Astrocyte (in vitro differentiated cells and primary cell): ENCODE measurements around the gene HTR2B. TPM values are rescaled to one million over a fixed set of nuclear protein-coding genes. Genes with fewer than 3 reads are reported as not detected.

Source experiments
- DNase-seq: peaks from one replicate; pipeline ENCODE4 v3.0.0-alpha.2; 2010; ENCODE audit warnings: low read depth
- FAIRE-seq: peaks from 2 replicates; lab custom pipeline; 2011; peaks lifted over from hg19 to GRCh38; lab: Jason Lieb, UNC
- H2AFZ ChIP-seq: 2 replicates; pipeline ENCODE4 v1.6.0; 2012; ENCODE audit warnings: low read depth, low read length, inconsistent platforms
- H3K27ac ChIP-seq: 2 replicates; pipeline ENCODE4 v1.5.1; 2011; ENCODE audit warnings: low read depth, low read length, inconsistent platforms
- H3K27me3 ChIP-seq: 2 replicates; pipeline ENCODE4 v1.6.0; 2011; ENCODE audit warnings: low read length, inconsistent platforms; ENCODE audit not compliant: insufficient read depth
- H3K36me3 ChIP-seq: 2 replicates; pipeline ENCODE4 v1.5.1; 2011; ENCODE audit warnings: low read length, inconsistent platforms; ENCODE audit not compliant: insufficient read depth
- H3K4me1 ChIP-seq: 2 replicates; pipeline ENCODE4 v1.5.1; 2011; ENCODE audit warnings: low read length, inconsistent platforms; ENCODE audit not compliant: insufficient read depth
- H3K4me2 ChIP-seq: 2 replicates; pipeline ENCODE4 v1.6.0; 2012; ENCODE audit warnings: low read length, inconsistent platforms
- H3K4me3 ChIP-seq: 2 replicates; pipeline ENCODE4 v1.5.1; 2011; ENCODE audit warnings: low read depth, mild to moderate bottlenecking, low read length, inconsistent platforms; ENCODE audit not compliant: insufficient read depth
- H3K79me2 ChIP-seq: 2 replicates; pipeline ENCODE4 v1.6.0; 2012; ENCODE audit warnings: mild to moderate bottlenecking, low read length, inconsistent platforms; ENCODE audit not compliant: insufficient read depth
- H3K9ac ChIP-seq: 2 replicates; pipeline ENCODE4 v1.6.0; 2012; ENCODE audit warnings: mild to moderate bottlenecking, low read length, inconsistent platforms
- H3K9me3 ChIP-seq: 2 replicates; pipeline ENCODE4 v1.5.1; 2012; ENCODE audit warnings: low read depth, mild to moderate bottlenecking, low read length, inconsistent platforms; ENCODE audit not compliant: insufficient read depth
- H4K20me1 ChIP-seq: 2 replicates; pipeline ENCODE4 v1.6.0; 2012; ENCODE audit warnings: low read length, inconsistent platforms; ENCODE audit not compliant: insufficient read depth
- H3K27ac Mint-ChIP-seq: one replicate; pipeline ENCODE4 v1.8.0; 2021; ENCODE audit warnings: mild to moderate bottlenecking, mixed read lengths; ENCODE audit not compliant: unreplicated experiment
- H3K27me3 Mint-ChIP-seq: one replicate; pipeline ENCODE4 v1.8.0; 2021; ENCODE audit warnings: low read depth, mixed read lengths; ENCODE audit not compliant: unreplicated experiment
- H3K36me3 Mint-ChIP-seq: one replicate; pipeline ENCODE4 v1.8.0; 2021; ENCODE audit warnings: low read depth, mixed read lengths; ENCODE audit not compliant: unreplicated experiment
- H3K4me1 Mint-ChIP-seq: one replicate; pipeline ENCODE4 v1.8.0; 2021; ENCODE audit warnings: low read depth, mixed read lengths; ENCODE audit not compliant: unreplicated experiment
- H3K4me3 Mint-ChIP-seq: one replicate; pipeline ENCODE4 v1.8.0; 2021; ENCODE audit warnings: mild to moderate bottlenecking, moderate library complexity, mixed read lengths; ENCODE audit not compliant: unreplicated experiment
- H3K9me3 Mint-ChIP-seq: one replicate; pipeline ENCODE4 v1.8.0; 2021; ENCODE audit warnings: mild to moderate bottlenecking, mixed read lengths; ENCODE audit not compliant: unreplicated experiment
- CTCF ChIP-seq: IDR thresholded peaks from 2 replicates; pipeline ENCODE4 v1.5.1; 2011; ENCODE audit warnings: low read depth, mild to moderate bottlenecking, inconsistent platforms, low read length, moderate library complexity; ENCODE audit not compliant: insufficient read depth
- EZH2 ChIP-seq: IDR thresholded peaks from 2 replicates; pipeline ENCODE4 v1.6.1; 2012; ENCODE audit warnings: mild to moderate bottlenecking, low read length, inconsistent platforms; ENCODE audit not compliant: insufficient read depth
- total RNA-seq: library from RNA; stranded (reverse); gene quantifications from 2 replicates; pipeline ENCODE4 v1.2.1, GENCODE V29; 2021

HTR2B gene
- total RNA-seq, 1 donor from 2014 or later = 0.27 TPM

GRCh38 chr2:231139796-231140195 is 15.0 kb upstream of the HTR2B start:
- H3K79me2 ChIP-seq = peaks cover 22% of the 10 kb centered on the region
- H3K36me3 Mint-ChIP-seq = peaks cover 3% of the 10 kb centered on the region
- H3K9me3 Mint-ChIP-seq = no peaks in the 10 kb centered on the region
- no peaks in the 10 kb centered on the region for H3K27me3 Mint-ChIP-seq
- no peak overlapping the region for H3K4me3 Mint-ChIP-seq
- no peak for TF ChIP-seq EZH2
- no peak overlapping the region for H2AFZ ChIP-seq
- no peak overlapping the region for H3K9ac ChIP-seq
- no peak overlapping the region for H3K27ac ChIP-seq
- H3K27me3 ChIP-seq = no peaks in the 10 kb centered on the region
- H4K20me1 ChIP-seq = no peaks in the 10 kb centered on the region
- H3K4me1 ChIP-seq = no peaks in the 10 kb centered on the region
- H3K4me1 Mint-ChIP-seq = no peaks in the 10 kb centered on the region
- no peak overlapping the region for H3K4me2 ChIP-seq
- peak; percentile 9 for FAIRE-seq
- no peak overlapping the region for H3K27ac Mint-ChIP-seq
- H3K36me3 ChIP-seq = peaks cover 4% of the 10 kb centered on the region
- H3K9me3 ChIP-seq = no peaks in the 10 kb centered on the region
- no peak overlapping the region for H3K4me3 ChIP-seq
- DNase-seq = no peak

- Mint-ChIP-seq H3K4me3 (no peak overlapping the region), H3K4me1 (peaks cover 6% of the 10 kb centered on the region), H3K27ac (no peak overlapping the region), H3K9me3 (no peaks in the 10 kb centered on the region), H3K36me3 (peaks cover 3% of the 10 kb centered on the region), H3K27me3 (no peaks in the 10 kb centered on the region)
- Histone ChIP-seq H3K4me1 (no peaks in the 10 kb centered on the region), H2AFZ (no peak overlapping the region), H3K27ac (no peak overlapping the region), H3K27me3 (no peaks in the 10 kb centered on the region), H3K79me2 (peaks cover 32% of the 10 kb centered on the region), H3K36me3 (peaks cover 4% of the 10 kb centered on the region), H4K20me1 (no peaks in the 10 kb centered on the region), H3K9me3 (no peaks in the 10 kb centered on the region), H3K4me2 (no peak overlapping the region), H3K4me3 (no peak overlapping the region), H3K9ac (no peak overlapping the region)
- DNase-seq = no peak
- TF ChIP-seq EZH2 (no peak), CTCF (no peak)
- FAIRE-seq = no peak
Observed at GRCh38 chr2:231138699-231139098, 13.9 kb upstream of the HTR2B start.

GRCh38 chr2:231134910-231135655 is 10.2 kb upstream of the HTR2B start:
- H3K79me2 ChIP-seq = peaks cover 37% of the 10 kb centered on the region
- H3K36me3 ChIP-seq = no peaks in the 10 kb centered on the region
- H3K4me3 Mint-ChIP-seq = no peak overlapping the region
- H3K9me3 Mint-ChIP-seq = no peaks in the 10 kb centered on the region
- FAIRE-seq (no peak), DNase-seq (no peak)
- no peak overlapping the region for H3K9ac ChIP-seq
- no peaks in the 10 kb centered on the region for H3K27me3 ChIP-seq
- H3K27ac Mint-ChIP-seq = no peak overlapping the region
- TF ChIP-seq EZH2 (no peak), CTCF (no peak)
- H2AFZ ChIP-seq = no peak overlapping the region
- H3K27ac ChIP-seq = no peak overlapping the region
- H3K4me3 ChIP-seq = no peak overlapping the region
- peaks cover 3% of the 10 kb centered on the region for H3K36me3 Mint-ChIP-seq
- peaks cover 13% of the 10 kb centered on the region for H3K4me1 Mint-ChIP-seq
- no peaks in the 10 kb centered on the region for H3K9me3 ChIP-seq
- H3K4me2 ChIP-seq = no peak overlapping the region
- peaks cover 7% of the 10 kb centered on the region for H4K20me1 ChIP-seq
- no peaks in the 10 kb centered on the region for H3K4me1 ChIP-seq
- no peaks in the 10 kb centered on the region for H3K27me3 Mint-ChIP-seq
